Activated CD8-positive, alpha-beta memory T cell treated with anti-CD3 and anti-CD28 coated beads for 36 hours (primary cell): ENCODE data around the gene GPR84. TPM values are rescaled to one million over a fixed set of nuclear protein-coding genes. Genes with fewer than 3 reads are reported as not detected.

Experiments used
- CTCF ChIA-PET: fragments of 350-600 bp; sonication (Branson Sonifier 250); formaldehyde crosslinking; loops from one replicate; lab custom pipeline; 2021; ENCODE audit warnings: antibody characterized with exemption; lab: Charles Lee
- POLR2A ChIA-PET: fragments of 350-600 bp; sonication (Branson Sonifier 250); formaldehyde crosslinking; loops from one replicate; lab custom pipeline; 2021; ENCODE audit warnings: antibody characterized with exemption; lab: Charles Lee
- total RNA-seq, 2 experiments: library from RNA; stranded (reverse); gene quantifications; one replicate each; pipeline ENCODE4 v1.2.3, GENCODE V29; 2021

Gene GPR84
- total RNA-seq = under 1 TPM; 0.11 to 0.31 TPM

DNA sequence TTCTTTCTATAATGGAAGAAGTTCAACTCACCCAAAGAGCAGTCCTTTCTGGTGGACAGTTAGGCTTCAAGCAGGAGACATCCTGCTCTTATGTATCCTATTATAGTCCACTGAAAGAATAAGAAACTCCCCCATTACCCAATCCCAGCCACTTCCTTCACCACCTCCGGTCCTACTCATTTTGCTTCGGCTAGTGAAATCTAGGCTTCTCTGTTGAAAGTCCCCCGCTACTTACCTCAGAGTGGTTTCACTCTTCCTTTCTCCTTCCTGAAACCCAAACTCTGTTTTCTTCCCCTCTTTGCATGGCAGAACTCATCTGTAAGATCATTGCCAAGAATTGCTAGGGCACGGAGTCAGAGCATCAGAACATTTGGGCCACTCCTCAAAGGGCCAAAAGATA, at the start of gene GPR84:
GPR84 (minus strand) TSS at position 74 of the 400 bp plus-strand sequence. CDS start 635 bp downstream, outside the sequence.
- POLR2A ChIA-PET = no interaction called here
- CTCF ChIA-PET = no interaction called here

DNA sequence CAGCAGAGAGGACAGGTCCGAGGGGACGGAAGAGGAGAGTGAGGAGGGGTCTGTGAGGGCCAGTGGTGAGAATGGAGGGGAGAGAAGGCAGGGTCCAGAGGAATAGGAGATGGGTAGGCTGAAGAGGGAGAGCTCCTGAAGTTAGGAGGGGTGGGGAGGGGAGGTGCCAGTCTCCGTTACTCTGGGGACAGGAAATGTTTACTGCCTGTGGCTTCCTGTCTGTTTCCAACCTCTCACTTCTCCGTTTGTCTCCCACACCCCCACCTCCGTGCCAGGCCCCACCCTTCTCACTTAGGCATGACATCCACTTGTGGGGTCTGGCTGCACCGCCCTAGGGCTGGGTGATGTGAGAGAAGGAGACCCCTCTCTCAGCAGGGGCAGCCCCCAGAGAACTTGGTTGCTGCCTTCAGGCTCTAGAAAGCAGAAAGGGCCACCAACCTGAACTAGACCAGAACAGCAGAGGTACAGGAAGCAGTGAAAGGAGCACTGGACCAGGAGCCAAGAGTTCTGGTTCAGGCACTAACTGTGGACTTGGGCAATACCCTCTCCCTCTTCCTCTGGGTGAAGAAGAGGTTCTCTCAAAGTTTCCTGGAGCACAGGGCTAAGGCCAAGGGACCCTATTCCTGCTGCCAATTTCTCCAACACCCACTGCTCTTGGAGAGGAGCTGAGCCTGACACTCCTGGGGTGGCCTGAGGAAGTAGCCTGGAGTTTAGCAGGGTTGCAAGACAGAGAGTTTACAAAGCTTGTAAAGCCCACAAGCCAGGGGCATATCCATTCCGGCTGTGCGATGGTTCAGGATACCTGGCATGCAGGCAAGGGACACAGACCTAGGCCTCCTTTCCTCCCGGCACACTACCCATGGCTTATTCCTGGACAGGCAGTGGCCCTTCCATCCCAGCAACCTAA, 49.3 kb upstream of the GPR84 start:
- POLR2A ChIA-PET = no interaction called here
- CTCF ChIA-PET = interaction anchor here (1.0 to 12.0 kb wide), 6 partner anchors 12 to 84 kb away, joined by 3 to 146 read pairs (median 11); partner anchors contain the start of gene NCKAP1L

DNA sequence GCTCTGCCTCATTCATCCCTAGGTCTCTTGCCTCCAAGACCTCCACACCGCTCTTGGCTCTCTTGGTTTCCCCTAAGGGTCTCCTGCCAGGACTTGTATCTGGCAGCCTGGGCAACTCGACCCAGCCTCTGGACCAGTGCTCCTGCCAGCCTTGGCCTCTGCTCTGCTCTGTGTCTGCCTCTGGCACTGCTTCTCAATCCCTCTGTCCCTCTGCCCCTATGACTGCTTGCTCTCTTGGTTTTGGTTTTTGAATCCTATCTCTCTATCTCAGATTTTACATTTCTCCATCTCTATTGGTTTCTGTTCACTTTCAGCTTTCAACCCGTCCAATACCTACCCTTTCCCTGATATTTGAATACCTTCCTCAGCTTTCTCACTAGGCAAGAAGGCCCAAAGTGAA, 48.5 kb upstream of the GPR84 start:
- ChIA-PET CTCF (interaction anchor here (1.0 to 12.0 kb wide), 6 partner anchors 11 to 85 kb away, joined by 3 to 146 read pairs (median 11); partner anchors contain the start of gene NCKAP1L), POLR2A (no interaction called here)

DNA sequence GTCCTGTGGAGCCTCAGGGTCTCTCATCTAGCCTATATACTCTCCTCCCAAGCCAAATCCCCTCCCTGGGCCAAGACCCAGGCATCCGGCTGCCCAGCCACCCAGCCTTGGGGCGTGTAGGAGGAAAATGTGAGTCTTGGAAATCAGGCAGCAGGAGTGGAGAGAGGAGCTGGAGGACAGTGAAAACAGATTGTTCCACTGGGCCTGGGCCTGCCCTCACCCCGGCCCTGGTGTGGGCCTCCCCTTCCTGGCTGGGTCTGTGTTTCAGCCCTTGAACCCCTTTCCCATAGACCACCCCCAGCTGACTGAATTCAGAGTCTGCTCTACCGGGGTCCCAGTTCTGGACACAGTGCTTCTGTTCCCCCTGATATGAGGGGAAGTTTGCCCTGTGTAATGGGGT, 48.1 kb upstream of the GPR84 start:
- ChIA-PET POLR2A (no interaction called here), CTCF (interaction anchor here (1.5 to 12.0 kb wide), 6 partner anchors 10 to 85 kb away, joined by 4 to 146 read pairs (median 12); partner anchors contain the start of gene NCKAP1L)

DNA sequence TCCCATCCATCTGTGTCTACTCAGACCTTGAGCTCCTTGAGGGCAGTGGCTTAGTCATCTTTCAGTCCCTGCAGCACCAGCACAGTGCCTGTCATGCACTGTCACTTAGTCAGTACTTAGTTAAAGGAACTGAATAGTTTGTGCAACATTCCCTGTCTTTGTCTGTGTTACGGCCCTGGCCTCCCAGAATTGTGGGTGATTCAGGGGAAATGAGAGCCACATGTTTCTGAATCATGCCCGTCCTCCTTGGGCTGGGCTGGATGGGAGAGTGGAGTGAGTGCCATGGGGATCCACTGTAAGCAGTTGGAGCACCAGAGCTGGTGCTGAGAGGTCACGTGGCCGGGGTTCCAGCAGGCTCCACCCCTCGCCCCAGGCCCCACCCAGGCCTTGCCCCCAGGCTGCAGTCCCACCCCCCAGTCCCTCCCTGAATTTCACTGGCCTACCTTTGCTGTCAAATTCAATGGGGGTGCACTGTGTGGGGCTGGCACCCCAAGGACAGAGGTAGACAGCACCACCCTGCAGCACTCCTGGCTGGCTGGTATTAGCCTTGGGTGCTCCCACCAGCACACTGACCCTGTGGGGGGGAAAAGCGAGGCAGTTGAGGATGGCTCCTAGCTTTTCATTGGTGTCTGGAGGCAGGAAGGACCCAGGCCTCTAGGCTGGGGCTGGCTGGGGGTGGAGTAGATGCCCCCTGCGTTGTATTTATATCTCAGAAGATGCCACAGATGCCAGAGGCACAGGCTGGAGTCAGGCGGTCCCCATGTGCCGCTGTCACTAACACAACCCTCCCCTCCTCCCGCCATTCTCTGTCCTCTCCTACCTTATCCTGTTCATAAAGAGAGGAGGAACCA, 47.3 kb upstream of the GPR84 start:
- CTCF ChIA-PET = interaction anchor here (0.8 to 12.0 kb wide), 6 partner anchors 10 to 99 kb away, joined by 4 to 146 read pairs (median 12); no protein-coding TSS in a partner anchor
- POLR2A ChIA-PET = interaction anchor here (0.5 to 0.9 kb wide), 3 partner anchors 12 to 35 kb away, joined by 3 to 4 read pairs (median 3); no protein-coding TSS in a partner anchor

DNA sequence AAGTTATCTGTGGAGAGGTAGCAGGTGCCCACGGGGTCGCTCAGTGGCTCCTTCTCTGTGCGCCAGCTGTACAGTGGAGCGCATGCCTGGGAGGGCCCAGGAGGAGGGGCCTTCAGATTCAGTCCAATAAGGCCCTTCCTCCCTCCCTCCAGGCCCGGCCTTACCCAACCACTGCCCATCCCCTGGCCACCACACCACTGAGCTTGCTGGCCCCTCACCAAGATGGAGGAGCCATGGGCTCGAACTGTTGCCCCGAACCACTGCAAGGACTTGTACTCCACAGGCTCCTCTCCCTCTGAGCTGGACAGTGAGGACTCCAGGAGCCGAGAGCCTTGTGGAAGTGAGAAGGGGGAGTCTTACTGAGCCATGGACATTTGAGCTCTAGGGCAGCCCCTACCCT, 45.0 kb upstream of the GPR84 start:
- POLR2A ChIA-PET = interaction anchor here (0.6 to 0.7 kb wide), 3 partner anchors 8 to 567 kb away, joined by 3 to 5 read pairs (median 5); no protein-coding TSS in a partner anchor
- CTCF ChIA-PET = interaction anchor here (1.3 to 2.6 kb wide), 2 partner anchors 10 to 30 kb away, joined by 5 to 16 read pairs; no protein-coding TSS in a partner anchor

DNA sequence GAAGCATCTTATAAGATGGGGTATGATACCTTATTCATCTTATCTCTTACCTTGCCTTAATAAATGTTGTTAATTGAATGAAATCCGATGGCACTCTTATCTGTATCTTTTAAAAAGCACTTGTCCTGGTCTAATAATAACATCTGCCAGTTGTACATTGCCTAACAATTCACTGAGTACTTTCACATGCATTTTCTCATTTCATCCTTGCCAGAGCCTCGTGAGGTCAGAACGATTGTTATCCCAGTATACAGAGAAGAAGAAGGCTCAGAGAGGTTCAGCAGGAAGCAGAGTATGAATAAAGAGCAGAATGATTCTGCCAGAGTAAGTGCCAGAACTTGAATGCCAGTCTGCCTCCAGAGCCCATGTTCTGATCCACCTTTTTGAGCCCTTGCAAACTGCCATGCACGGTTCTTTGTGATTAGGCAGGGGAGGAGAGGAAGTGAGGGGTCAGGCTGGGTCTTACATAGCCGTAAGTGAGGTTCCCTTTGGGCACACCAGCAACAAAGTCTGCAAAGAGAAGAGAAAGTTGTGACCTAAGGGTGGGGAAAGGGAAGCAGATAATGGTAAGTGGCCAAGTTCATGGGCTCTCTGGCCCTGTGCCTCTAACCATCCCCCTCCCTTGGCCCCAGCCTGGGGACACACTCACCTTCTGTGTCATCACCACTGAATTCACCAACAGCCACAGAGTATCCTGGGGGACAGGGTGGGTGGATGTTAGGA, 43.1 kb upstream of the GPR84 start:
- ChIA-PET CTCF (interaction anchor here (2.6 kb wide), 1 partner anchor 8 kb away, joined by 16 read pairs; no protein-coding TSS in a partner anchor), POLR2A (no interaction called here)

DNA sequence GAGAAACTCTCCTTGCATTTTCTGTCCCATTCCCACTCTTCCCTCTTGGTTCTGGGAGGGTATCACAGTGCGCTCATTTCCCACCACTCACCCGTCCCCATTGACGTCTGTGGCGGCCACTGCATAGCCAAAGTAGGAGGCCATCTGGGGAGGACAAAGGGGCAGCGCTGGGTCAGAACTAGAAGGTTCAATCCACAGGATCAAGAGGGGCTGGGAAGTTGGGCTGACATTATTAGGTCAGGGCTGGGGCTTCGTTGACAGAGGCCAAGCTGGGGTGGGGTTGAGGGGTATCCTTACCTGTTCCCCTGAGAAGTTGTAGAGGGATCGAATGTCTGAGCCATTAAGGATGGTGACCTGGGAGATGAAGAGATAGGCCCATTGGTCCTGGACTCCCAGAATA, 41.3 kb upstream of the GPR84 start:
- POLR2A ChIA-PET = no interaction called here
- CTCF ChIA-PET = interaction anchor here (1.0 to 11.4 kb wide), 3 partner anchors 10 to 33 kb away, joined by 3 to 165 read pairs (median 146); partner anchors contain the start of gene ITGA5

DNA sequence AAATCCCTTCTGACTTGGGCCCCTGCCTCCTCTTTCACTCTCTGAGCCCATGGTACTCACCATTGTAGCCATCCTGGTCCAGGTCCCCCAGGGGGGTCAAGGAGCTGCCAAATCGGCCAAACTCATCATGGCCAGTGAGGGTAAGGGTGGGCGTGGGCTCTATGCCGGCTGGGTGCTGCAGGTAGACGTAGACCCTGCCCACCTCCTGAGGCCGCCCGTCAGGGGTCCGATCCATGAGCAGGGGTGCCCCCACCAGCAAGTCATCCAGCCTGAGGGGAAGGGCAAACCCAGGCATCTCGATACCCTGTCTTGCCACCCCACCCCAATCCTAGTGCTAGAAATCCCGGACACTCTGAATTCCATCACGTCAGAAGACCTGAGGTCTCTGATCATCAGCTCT, 40.8 kb upstream of the GPR84 start:
- CTCF ChIA-PET = interaction anchor here (1.0 to 11.4 kb wide), 5 partner anchors 9 to 70 kb away, joined by 3 to 165 read pairs (median 6); partner anchors contain the start of gene ITGA5
- POLR2A ChIA-PET = no interaction called here

DNA sequence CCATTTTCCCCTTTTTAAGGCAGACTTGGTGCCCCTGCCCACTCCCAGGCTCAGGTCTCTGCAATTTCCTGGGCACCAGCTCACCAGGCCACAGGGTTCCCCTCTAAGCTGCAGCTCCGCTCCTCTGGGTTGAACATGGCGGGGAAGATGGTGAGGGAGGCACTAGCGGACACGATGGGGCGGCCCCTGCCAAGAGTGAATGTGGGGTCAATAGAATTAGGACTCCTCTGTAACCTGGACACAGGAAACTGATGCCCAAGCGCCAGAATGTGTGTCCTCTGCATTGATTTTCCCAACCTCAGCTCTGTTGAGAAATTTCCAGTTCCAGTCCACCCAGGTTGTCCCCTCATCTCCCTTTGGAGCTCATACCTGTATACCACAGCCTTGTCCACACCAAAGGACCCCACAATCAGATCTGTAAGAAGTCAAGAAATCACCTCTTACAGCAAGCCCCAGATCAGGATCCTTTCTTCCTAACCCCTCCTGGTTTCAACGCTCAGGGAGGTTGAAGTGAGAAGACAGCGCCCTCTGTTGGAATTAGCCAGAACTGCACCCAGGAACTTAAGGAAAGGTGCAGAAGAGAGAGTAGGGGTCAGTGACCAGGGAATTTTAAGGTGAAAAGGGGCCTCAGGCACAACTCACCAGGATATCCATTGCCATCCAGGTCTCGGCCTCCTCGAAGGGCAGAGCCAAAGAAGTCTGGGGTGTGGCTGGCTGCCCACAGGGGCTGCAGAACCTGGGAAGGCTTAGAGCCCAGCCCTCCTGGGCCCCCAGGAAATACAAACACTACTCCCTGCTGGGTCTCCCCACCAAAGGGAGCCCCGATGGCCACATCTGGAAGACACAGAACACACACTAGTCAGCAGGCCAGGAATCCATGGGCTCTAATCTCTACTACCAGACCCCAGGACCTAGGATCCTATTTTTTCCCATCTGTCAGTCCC, 40.0 kb upstream of the GPR84 start:
- CTCF ChIA-PET = interaction anchor here (0.6 to 11.4 kb wide), 15 partner anchors 8 to 1540 kb away, joined by 3 to 165 read pairs (median 4); partner anchors contain the start of genes ITGA5 and ZNF385A
- POLR2A ChIA-PET = no interaction called here

DNA sequence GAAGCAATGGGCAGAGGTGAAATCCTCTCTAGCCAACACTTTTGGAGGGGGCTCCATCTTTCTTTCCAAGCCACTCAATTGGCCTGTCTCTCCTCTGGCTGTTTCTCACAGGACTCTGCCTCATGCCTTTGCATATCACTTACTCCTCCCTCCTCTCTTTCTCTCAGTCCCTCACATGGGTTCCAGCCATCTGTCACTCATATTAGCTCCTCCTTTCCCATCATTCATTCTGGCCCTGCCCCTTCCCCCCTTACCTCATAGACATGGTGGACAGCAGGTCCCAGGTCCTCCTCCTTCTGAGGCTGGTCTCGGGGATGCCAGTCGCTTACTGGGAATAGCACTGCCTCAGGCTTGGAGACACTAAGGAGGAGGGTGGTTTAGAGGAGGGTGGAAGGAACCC, 36.8 kb upstream of the GPR84 start:
- ChIA-PET CTCF (interaction anchor here (0.6 to 11.4 kb wide), 4 partner anchors 15 to 37 kb away, joined by 3 to 165 read pairs (median 75); partner anchors contain the start of gene ITGA5), POLR2A (no interaction called here)

DNA sequence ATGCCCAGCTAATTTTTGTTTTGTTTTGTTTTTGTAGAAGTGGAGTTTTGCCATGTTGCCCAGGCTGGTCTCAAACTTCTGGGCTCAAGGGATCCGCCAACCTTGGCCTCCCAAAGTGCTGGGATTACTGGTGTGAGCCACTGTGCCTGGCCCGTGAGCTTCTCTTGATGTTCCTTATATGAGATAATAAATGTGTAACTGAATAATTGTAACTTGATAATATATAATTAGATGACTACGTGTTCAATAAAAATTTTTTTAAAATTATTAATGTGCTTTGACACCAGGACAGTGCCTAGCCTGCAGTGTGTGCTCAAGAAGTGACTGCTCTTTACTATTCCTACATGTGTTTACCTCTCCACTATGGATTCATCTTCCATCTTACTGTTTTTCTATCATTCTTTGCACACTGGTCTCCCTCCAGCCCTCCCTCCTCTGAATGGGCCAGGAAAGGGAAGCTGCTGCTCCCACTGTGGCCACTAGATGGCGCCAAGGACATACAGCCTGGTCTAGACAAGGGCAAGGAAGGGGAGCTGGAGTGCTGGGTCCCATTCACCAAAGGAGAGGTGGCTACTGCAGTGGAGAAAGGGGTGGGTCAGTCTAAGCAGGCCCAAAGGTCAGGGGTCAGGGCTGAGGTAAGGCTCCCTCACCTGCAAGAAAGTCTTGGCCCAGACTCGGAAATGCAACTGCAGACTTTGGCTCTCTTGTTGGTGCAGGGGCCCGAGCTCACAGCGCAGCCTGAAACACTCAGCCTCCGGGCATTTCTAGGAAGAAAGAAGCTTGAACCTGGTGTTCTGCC, 34.9 kb upstream of the GPR84 start:
- CTCF ChIA-PET = interaction anchor here (0.5 to 11.4 kb wide), 33 partner anchors 9 to 1443 kb away, joined by 3 to 165 read pairs (median 5); partner anchors contain the start of genes COPZ1, ITGA5 and NCKAP1L

DNA sequence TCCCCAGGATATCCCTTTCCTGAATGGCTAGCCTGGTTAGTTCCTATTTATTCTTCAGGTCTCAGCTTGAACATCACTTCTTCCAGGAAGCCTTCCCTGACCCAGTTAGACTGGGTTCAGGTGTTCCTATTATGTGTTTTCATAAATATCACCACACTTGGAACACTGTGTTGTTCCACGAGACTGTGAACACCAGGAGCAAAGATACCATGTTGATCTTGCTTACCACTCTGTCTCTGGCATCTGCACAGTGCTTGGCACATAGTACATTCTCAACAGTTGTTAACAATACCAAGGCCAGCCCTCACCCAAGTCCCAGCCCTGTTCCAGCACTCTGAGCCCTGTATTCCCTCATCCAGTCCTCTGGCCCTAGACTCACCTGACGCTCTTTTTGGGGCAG, 33.9 kb upstream of the GPR84 start:
- CTCF ChIA-PET = interaction anchor here (0.6 to 11.4 kb wide), 11 partner anchors 8 to 79 kb away, joined by 4 to 165 read pairs (median 15); partner anchors contain the start of gene ITGA5
- POLR2A ChIA-PET = no interaction called here

More for the DNA sequence above, 34.9 kb upstream of the GPR84 start:
- POLR2A ChIA-PET = interaction anchor here (0.5 to 1.2 kb wide), 5 partner anchors 12 to 84 kb away, joined by 3 to 4 read pairs (median 3); partner anchors contain the start of gene ITGA5

DNA sequence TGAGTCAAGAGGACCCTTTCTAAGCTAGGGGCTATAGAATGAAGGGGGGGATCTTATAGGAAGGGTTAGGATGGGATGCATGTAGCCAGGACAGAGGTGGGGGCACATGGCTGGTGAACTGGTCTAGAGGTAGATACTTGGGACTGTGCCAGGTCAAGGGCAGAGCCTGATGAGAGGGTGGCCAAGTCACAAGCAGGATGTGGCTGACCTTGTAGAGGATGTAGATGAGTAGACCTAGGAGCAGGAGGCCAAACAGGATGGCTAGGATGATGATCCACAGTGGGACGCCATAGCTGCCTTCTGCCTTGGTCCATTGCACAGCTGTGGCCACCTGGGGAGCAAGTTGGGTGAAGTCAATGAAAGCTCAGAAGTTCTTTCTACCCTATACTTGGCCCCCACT, 32.9 kb upstream of the GPR84 start:
- CTCF ChIA-PET = interaction anchor here (1.3 to 11.4 kb wide), 4 partner anchors 14 to 41 kb away, joined by 4 to 165 read pairs (median 8); no protein-coding TSS in a partner anchor
- POLR2A ChIA-PET = interaction anchor here (0.5 kb wide), 1 partner anchor 77 kb away, joined by 4 read pairs; no protein-coding TSS in a partner anchor

DNA sequence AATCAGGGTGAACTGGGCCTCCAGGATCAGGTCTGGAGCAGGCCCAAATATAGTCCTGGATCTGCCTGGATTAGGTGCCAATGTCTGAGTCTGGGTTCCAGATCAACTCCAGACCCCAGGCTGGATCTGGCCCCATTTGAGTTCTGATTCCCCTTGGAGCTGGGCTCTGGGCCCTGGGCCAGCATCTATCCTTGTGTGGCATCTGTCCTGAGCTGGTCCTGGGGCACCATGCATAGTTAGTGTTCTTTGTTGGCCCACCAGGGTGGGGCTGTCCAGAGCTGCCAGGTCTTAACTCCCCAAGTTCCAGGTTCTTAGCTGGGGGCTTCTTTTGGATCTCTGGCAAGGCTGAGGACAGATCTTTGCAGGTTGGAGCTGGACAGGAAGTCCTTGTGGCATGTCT, 31.3 kb upstream of the GPR84 start:
- CTCF ChIA-PET = interaction anchor here (0.7 to 11.4 kb wide), 6 partner anchors 8 to 43 kb away, joined by 3 to 165 read pairs (median 4); no protein-coding TSS in a partner anchor
- POLR2A ChIA-PET = interaction anchor here (0.6 kb wide), 1 partner anchor 20 kb away, joined by 3 read pairs; no protein-coding TSS in a partner anchor
